Mammary epithelial cell (primary cell): Measurements from ENCODE around the gene CMSS1.

Source experiments
- CTCF ChIP-seq, 2 donors: IDR thresholded peaks in 1 of 2; conservative IDR thresholded peaks in 1 of 2; 2 replicates each; pipeline ENCODE4 v1.5.1; 2011 to 2012; ENCODE audit warnings: inconsistent platforms in 2 of 2, low read length in 2 of 2, mild to moderate bottlenecking in 2 of 2, control low read depth in 1 of 2, low read depth in 1 of 2; ENCODE audit not compliant: insufficient read depth in 1 of 2; ENCODE audit errors: extremely low read depth in 1 of 2
- EZH2 ChIP-seq: IDR thresholded peaks from 2 replicates; pipeline ENCODE4 v1.6.1; 2012; ENCODE audit warnings: low read length, inconsistent platforms, borderline replicate concordance

GRCh38 chr3:100120693-100121092 lies 303.0 kb downstream of the CMSS1 start:
- TF ChIP-seq CTCF (conservative IDR thresholded peaks at IDR 0.05 in 1 of 2, IDR thresholded peaks at IDR 0.05 in 1 of 2; ENCODE audit: extremely low read depth in 1 of 2, insufficient read depth in 1 of 2, low read depth in 1 of 2, low read length in 2 of 2) = no peak
- TF ChIP-seq EZH2 = no peak
